ENCODE data around the gene PRDM10. TPM values are rescaled to one million over a fixed set of nuclear protein-coding genes. Genes with fewer than 3 reads are reported as not detected.
A peak's percentile ranks its signal among the peaks of the same experiment; 100 is the strongest.
"Not testable (repeated sequence)": the region's sequence is repeated elsewhere in the genome, so short reads cannot be mapped to it uniquely, and the experiment has no call there.

The PRDM10 gene
- polyA plus RNA-seq, 3 donors: 8.8 to 10.4 (median 8.9) TPM

GRCh38 chr11:130020323-130020722, 17.7 kb upstream of the PRDM10 start:
- DNase-seq (ENCODE audit: low read depth in 3 of 3, low spot score in 2 of 3): no peak

GRCh38 chr11:130015846-130016245, 13.2 kb upstream of the PRDM10 start:
- not testable (repeated sequence) for DNase-seq (ENCODE audit: low read depth in 3 of 3, low spot score in 2 of 3)

GRCh38 chr11:130008326-130008725, 5.7 kb upstream of the PRDM10 start:
- DNase-seq (ENCODE audit: low read depth in 3 of 3, low spot score in 2 of 3): no peak

DNA sequence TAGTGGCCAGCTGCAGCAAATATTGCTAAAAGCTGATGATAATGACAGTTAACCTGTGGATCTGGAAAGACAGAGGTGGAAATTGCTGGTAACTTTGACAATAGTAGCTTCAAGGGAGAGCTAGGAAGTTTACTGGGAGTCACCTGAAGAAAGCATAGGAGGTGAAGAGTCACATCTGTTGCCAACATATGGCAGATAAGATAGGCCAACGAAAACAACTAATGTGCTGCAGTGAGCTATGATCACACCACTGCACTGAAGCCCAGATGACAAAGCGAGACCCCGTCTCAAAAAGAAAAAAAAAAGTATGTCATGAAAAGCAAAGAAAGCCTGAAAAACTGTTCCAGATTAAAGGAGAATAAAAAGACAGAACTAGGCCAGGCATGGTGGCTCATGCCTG, 4.3 kb upstream of the PRDM10 start:
- DNase-seq (ENCODE audit: low read depth in 3 of 3, low spot score in 2 of 3): no peak

DNA sequence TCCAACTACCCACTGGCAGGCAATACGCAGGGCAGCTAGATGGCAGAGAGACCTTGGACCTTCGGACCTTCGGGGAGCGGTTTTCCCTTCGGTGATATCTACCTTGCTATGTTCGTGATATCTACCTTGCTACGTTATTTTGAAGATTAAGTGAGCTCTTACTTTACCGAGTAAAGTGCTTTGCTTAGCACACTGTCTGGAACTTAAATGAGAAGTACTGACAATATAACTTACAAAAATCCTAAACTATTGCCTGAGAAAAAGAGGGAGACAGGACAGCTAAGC, 1.0 kb upstream of the PRDM10 start:
- no peak for DNase-seq (ENCODE audit: low read depth in 3 of 3, low spot score in 2 of 3)

GRCh38 chr11:130002846-130003716, 446 bp upstream of the PRDM10 start:
- DNase-seq (ENCODE audit: low read depth in 3 of 3, low spot score in 2 of 3): peak; percentile 94 to 99 (median 96)

DNA sequence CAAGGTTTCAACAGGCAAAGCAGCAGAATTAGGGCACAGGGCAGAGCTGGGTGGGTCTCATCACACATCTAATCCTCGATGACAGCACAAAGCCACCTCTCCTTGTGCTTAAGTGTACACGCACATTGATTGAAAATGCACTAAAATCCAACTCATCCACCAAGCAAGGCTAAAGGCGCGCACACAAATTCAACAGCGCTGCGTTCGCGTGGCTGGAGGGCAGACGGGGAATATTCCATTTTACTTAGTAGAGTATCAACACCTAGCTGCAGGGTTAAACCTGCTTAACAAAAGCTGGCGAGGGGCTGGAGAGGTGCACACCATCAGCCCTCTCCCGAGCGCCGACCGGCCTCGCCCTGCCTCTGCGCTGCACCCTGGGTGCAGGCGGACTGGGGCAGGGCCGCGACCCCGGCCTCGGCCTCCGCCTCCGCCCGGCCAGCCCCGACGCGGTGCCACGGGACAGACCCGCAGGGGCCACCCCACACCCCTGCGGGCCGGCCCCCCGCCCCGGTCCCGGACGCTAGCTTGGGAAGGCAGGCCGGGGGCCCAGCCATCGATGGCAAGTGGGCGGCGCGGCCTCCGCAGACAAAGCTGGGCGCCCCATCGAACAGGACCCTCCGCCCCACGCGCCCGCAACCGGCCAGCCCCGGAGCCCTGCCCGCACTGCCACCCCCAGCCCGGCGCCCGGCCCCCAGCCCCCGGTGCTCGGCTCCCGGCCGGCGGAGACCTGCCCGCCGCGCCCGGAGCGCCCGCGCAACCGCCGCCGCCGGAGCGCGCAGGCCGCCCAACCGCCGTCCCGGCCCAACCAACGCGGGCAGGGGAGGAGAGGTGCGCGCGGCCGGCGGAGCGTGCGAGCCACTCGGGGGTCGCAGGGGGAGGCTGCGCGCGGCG, 929 bp downstream of the PRDM10 start:
- DNase-seq (ENCODE audit: low read depth in 3 of 3, low spot score in 2 of 3): peak in 1 of 3 donors; percentile 34

GRCh38 chr11:130000552-130001176, 2.0 kb downstream of the PRDM10 start:
- DNase-seq (ENCODE audit: low read depth in 3 of 3, low spot score in 2 of 3): no peak

- no peak for DNase-seq (ENCODE audit: low read depth in 3 of 3, low spot score in 2 of 3)
Observed at GRCh38 chr11:129999407-129999806, 3.2 kb downstream of the PRDM10 start.

- DNase-seq (ENCODE audit: low read depth in 3 of 3, low spot score in 2 of 3): no peak
Observed at GRCh38 chr11:129998905-129999304, 3.7 kb downstream of the PRDM10 start.

DNA sequence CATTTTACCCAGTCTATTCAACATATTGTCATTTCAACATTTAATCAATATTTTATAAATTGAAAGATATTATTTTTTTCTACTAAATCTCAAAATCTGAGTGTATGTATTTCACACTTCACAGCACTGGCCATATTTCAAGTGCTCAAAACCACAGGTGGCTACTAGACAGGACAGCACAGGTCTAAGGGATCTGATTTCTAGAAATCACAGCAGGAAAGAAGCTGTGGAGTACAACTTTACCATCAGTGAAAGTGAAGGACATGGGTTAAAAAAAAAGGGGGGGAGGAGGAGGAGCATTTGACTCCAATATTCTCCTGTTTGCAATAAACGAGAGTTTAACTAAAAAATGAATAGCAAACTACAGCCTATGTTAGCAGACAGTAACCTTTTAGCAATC, 4.5 kb downstream of the PRDM10 start:
- no peak for DNase-seq (ENCODE audit: low read depth in 3 of 3, low spot score in 2 of 3)

DNA sequence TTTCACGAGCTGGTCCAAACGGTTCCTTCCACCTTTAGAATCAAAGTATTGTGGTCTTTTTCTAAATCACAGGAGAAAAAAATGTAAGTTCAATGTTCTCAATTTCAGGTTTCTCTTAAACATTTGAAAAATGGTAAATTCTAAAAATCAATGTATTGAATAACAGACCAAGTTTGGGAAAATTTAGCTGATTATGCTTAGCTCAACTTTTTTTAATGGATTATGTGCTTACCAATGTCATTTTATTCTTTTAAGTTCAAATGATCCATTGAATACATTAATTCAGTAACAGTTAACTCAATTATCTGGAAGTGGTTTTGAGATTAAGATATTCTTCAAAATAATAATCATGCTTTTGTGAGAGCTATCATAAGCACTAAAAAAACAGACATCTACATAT, 5.1 kb downstream of the PRDM10 start:
- DNase-seq (ENCODE audit: low read depth in 3 of 3, low spot score in 2 of 3): no peak

DNA sequence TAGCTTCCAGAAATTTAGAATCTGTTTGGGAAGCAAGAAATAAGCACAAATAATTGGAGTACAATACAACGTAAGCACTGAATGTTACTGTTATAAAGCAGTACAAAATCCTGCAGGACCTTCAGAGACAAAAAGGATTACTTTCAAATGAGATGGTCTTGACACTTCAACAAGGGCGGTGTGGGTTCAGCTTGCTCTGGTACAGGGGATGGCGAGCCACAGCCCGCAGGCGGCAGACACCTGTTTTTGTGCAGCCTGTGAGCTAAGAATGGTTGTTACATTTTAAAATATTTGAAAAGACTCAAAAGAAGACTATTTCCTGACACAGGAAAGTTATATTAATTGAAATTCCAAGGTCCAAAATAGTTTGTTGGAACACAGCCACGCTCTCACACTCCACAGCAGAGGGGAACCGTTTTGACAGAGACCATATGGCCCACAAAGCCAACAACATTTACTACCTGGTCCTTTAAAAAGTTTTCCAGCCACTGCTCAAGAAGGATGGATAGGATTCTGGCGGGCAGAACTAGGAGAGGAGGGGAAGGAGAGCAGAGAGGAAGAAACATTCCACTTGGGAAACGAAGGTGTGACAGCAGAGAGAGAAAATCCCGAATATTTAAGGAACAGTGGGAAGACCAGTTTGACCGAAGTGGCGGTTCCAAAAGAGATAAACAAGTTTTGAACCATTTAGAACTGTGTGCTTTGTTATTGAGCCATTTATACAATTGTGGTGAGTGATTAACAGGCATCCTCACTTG, 6.3 kb downstream of the PRDM10 start:
- DNase-seq (ENCODE audit: low read depth in 3 of 3, low spot score in 2 of 3): peak in 1 of 3 donors; percentile 23

DNA sequence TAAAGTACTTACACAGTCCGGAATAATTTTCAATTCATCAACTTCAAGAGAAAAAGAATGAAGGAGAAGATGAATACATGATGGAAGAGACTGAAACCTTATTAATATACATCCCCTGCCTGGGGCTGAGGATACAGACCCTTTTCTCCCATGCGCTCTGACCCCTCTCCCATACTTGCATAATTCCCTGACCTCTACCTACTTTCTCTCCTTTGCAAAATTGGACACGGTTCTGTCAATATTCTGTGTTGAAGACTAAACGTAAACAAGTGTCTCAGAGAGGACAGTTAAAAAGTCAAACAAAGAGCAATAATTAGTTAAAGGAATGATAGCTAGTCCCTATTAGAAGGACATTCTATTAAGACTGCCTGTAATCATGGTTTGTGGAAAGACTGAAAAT, 7.5 kb downstream of the PRDM10 start:
- DNase-seq (ENCODE audit: low read depth in 3 of 3, low spot score in 2 of 3): no peak

GRCh38 chr11:129992161-129992944, 10.3 kb downstream of the PRDM10 start:
- DNase-seq (ENCODE audit: low read depth in 3 of 3, low spot score in 2 of 3): peak in 1 of 3 donors; percentile 18

DNA sequence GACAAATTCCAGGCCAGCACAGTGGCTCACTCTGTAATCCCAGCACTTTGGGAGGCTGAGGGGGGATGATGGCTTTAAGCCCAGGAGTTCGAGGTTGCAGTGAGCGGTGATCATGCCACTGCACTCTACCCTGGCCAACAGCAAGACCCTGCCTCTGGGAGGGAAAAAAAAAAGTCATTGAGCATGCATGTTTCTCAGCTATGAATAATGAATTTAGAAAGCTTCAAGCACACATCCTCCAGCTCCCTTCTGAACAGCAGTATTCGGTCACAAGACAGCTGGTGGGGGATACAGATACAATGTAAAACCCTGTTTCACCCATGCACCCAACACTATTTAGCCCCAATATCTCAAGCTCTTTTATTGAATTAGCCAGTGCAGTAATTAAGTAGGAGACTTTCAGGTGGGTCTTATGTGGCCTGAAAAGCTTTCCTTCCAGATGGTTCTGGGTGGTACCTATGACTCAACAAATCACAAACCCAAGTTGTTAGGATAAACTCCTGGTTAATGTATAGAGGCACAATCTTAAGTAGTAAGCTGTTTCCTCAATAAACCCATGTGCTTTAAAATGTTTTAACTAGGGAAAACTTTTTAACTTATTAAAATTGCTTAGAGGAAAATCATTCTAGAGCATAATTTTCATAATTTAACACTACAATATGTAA, 13.4 kb downstream of the PRDM10 start:
- DNase-seq (ENCODE audit: low read depth in 3 of 3, low spot score in 2 of 3): no peak

- no peak for DNase-seq (ENCODE audit: low read depth in 3 of 3, low spot score in 2 of 3)
Observed at GRCh38 chr11:129987950-129988349, 14.7 kb downstream of the PRDM10 start.

DNA sequence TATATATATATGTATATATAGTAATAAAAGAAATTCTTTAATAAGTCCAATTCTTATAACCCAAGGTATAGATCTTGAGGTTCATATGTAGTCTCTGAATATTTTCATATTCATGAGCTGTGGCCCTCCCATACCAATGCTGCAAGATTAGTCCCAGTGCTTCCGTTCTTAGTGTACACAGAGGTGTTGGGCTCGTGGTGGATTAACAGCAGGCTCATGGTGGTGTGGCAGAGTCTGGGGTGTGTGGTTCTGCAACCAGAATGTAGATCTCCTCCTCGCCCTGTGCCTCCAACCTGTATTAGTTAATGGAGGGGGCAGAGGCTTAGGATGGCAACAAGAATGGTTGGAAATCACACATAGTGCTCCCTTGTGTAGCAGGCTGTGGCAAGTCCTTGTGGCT, 16.8 kb downstream of the PRDM10 start:
- no peak for DNase-seq (ENCODE audit: low read depth in 3 of 3, low spot score in 2 of 3)

DNA sequence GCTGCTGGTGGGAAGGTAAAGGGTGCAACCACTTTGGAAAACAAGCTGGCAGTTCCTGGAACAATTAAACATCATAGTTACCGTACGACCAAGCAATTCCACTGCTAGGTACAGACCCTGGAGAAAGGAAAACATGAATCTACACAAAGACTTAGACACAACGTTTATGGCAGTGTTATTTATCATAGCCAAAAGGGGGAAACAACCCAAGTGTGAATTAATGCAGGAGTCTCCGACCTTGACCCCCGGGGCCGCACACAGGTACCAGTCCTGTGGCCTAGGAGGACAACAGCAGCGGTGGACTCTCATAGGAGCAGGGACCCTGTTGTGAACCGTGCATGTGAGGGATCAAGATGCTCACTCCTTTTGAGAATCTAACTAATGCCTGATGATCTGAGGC, 22.5 kb downstream of the PRDM10 start:
- DNase-seq (ENCODE audit: low read depth in 3 of 3, low spot score in 2 of 3): no peak
